ENCODE measurements around the gene CHRNE. TPM values are rescaled to one million over a fixed set of nuclear protein-coding genes. Genes with fewer than 3 reads are reported as not detected.
"Not testable (repeated sequence)": the region's sequence is repeated elsewhere in the genome, so short reads cannot be mapped to it uniquely, and the experiment has no call there.

Gene CHRNE
- polyA plus RNA-seq, 1 donor, result 3.3 TPM

DNA sequence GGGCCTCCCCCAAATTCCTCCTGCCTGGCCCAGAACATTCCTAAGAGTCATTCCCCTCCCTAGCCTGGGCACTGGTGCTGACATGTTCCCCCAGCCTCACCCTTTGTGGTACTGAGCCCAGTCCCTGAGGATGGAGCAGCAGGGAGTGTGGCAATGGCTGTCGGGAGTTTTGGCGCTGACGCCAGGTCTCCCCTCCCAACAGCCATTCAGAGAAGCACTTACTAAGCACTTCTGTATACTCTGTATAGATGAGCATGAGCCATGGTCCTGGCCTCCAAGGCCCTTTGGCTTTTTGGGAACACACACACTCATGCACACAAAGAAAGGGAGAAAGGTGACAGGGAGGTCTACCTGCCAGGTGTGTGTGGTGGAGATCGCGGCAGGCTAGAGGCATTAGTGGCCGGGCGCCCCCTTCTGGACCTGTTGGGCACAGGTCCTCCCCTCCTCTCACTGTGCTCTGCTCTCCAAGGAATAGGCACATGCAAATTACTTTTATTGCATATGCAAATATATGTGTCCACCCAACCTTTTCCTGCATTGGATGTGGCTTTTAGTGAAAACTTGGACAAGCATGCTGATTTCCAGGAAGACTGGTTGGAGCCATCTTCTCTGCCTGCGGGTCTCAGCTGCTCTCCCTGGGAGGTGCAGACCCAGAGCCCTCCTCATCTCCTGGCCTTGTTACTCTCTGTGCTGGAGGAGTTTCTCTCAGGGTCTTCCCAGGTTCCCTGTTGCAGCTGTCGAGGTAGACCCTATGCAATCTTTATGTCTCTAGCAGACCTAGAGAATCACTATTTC is 20.9 kb downstream of the CHRNE start:
- no peak for DNase-seq

DNA sequence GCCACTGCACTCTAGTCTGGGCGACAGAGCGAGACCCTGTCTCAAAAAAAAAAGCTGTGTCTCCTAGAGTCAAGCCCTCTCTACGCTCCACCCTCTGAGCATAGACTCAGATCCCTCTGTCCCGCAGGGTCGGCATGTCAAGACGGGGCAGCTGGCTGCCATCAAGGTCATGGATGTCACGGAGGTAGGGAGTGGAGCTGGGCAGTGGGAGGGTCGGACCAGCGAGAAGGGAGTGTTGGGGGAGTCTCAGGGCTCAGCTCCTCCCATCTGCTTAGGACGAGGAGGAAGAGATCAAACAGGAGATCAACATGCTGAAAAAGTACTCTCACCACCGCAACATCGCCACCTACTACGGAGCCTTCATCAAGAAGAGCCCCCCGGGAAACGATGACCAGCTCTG is 22.0 kb downstream of the CHRNE start:
- no peak for DNase-seq

DNA sequence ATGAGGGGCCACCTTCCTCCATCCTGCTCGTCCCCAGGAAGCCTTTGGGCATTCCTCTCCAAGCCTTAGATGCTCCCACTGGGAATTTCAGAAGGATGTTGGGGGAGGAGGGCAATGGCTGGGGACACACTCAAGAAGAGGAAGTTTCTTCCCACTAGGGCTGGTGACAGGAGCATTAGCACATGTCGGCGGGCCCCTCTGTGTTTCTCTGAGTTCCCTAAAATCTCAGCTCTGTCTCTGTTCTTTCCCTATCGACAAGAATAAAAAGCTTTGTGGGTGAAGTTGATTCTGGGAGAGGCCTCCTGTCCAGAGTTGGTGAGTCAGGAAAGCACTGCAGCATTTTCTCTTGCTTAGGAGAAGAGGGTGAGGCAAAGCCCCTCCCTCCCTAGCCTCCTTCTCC is 23.3 kb downstream of the CHRNE start:
- DNase-seq, result no peak

DNA sequence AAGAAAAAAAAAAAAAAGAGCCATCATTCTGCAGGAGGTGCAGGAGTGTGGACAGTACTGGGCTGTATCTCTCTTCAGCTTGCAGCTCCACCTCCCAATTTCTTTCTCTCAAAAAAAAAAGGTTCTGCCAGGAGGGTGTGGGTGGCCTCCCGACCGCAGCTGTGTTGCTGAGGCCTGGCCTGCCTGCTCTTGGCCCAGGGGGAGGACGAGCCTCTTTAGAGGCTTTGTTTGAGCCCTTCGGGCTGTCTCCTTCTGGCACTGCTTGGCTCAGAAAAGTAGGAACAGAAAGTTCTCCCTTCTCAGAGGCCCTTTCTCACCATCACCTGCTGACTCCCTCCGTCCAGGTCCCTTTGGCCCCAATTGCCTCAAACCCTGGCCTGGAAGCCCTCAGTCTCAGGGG is 25.8 kb downstream of the CHRNE start:
- no peak for DNase-seq

DNA sequence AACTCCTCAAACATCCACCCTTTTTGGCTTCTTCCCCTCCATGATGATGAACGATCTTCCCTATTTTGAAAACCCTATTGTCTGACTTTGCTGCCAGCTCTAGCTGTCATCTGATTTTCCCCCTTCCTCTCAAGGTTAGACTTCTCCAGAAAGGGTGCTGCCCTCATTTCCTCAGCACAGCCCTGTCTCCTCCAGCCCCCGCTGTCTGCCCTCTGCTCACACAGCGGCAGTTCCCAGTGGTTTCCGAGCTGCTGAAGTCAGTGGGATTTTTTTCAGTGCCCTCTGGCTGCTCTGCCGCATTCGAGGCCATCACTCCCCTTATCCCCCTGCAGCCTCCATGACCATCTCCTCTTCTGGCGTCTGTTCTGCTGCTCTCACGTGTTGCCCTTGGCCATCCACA is 30.1 kb downstream of the CHRNE start:
- DNase-seq, result no peak

DNA sequence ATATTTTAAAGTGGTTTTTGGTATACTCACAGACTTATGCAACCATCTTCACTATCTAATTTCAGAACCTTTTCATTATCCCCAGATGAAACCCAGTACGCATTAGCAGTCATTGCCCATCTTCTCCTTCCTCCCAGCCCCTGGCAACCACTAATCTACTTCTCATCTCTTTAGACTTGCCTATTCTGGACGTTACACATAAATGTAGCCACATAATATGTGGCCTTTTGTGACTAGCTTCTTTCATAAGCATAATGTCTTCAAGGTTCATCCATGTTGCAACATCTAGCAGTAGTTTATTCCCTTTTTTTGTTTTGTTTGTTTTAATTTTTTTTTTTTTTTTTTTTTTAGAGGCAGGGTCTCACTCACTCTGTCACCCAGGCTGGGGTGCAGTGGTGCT is 32.0 kb downstream of the CHRNE start:
- DNase-seq, result no peak

DNA sequence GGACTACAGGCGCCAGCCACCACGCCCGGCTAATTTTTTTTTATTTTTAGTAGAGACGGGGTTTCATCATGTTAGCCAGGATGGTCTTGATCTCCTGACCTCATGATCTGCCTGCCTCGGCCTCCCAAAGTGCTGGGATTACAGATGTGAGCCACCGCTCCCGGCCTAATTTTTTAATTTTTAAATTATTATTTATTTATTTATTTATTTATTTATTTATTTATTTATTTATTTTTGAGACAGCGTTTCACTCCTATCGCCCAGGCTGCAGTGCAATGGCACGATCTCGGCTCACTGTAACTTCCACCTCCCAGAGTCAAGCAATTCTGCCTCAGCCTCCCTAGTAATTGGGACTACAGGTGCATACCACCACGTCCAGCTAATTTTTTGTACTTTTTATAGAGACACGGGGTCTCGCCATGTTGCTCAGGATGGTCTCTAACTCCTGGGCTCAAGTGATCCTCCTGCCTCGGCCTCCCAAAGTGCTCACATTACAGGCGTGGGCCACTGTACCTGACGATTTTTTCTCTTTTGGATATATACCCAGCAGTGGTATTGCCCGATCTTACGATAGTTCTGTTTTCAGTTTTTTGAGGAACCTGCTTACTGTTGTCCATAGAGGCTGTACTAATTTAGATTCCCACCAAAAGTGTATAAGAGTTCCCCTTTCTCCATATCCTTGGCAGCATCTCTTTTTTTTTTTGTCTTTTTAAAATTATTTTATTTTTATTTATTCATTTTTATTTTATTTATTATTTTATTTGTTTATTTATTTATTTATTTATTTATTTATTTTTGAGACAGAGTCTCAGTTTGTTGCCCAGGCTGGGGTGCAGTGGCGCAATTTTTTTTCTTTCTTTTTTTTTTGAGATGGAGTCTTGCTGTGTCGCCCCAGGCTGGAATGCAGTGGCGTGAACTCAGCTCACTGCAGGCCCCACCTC is 33.6 kb downstream of the CHRNE start:
- DNase-seq, result not testable (repeated sequence)

DNA sequence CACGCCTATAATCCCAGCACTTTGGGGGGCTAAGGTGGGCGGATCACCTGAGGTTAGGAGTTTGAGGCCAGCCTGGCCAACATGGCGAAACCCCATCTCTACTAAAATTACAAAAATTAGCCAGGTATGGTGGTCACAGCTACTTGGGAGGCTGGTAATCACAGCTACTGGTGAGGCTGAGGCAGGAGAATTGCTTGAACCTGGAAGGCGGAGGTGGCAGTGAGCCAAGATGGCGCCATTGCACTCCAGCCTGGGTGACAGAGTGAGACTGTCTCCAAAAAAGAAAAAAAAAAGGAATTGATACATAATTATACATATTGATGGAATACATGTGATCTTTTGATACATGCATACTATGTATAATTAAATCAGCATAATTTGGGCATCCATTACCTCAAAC is 35.4 kb downstream of the CHRNE start:
- DNase-seq, result not testable (repeated sequence)

DNA sequence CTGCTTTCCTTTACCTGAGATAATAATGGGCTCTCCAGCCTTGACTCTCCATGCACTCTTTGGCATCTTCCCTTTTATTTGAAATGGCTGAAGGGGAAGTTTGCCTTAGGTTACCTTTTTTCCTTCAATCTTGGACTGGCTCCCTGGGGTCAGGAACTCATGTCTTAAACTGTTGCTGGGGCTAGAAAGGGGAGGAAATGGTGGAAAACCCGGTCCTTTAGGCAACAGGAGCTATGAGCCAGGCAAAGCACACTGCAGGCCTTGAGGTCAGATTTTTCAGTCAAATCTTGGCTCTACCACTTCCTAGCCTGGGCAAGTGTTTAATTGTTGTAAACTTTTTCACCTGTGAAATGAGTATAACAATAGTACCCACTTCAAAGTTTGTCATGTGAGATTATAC is 39.6 kb downstream of the CHRNE start:
- DNase-seq, result no peak

DNA sequence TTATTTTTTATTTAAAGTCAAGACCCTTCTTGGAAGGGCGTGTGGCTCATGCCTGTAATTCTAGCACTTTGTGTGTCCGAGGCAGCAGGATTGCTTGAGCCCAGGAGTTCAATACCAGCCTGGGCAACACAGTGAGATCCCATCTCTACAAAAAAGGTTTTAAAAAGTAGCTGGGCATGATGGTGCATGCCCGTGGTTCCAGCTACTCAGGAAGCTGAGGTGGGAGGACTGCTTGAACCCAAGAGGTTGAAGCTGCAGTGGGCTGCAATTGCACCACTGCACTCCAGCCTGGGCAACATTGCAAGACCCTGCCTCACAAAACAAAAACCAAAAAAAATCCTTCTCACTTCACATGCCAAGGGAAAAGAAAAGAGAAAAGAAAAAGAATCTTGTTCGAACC is 40.2 kb downstream of the CHRNE start:
- no peak for DNase-seq

DNA sequence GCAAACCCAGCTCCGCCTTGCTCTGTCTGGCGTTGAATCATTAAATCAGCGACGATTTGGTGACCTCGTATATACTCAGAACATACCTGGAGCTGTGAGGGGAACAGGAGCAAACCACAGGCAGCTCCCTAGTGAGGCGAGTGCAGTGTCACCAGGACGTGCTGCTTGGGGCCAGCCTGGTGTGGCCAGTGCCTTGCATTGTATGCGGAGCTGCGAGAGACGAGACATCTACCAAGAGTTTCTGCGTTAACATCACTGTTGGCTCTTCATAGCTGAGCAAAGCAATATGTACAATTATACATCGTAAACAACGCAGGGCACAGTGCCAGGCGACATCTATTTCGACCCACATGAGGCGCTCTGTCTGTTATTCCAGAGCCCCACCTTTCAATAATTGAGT is 41.8 kb downstream of the CHRNE start:
- no peak for DNase-seq

DNA sequence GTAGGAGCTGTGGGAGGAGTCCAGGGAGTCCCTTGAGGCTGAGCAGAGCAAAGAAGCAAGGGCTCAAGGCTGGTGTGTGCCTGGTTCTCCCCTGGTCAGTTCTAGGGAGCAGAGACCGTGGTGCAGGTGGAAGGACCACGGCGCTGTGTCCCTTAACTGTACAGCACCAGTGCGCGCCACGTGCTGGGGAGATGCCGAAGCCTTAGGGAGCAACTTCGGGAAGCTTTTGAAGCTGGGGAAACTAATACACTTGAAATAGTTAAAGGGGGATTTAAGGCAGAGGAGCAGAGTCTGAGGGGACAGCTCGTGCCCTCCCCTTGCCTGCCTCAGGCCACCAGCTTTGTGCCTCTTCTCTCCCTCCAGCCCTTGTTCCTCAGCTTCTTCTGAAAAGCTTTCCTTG is 42.2 kb downstream of the CHRNE start:
- DNase-seq, result no peak

DNA sequence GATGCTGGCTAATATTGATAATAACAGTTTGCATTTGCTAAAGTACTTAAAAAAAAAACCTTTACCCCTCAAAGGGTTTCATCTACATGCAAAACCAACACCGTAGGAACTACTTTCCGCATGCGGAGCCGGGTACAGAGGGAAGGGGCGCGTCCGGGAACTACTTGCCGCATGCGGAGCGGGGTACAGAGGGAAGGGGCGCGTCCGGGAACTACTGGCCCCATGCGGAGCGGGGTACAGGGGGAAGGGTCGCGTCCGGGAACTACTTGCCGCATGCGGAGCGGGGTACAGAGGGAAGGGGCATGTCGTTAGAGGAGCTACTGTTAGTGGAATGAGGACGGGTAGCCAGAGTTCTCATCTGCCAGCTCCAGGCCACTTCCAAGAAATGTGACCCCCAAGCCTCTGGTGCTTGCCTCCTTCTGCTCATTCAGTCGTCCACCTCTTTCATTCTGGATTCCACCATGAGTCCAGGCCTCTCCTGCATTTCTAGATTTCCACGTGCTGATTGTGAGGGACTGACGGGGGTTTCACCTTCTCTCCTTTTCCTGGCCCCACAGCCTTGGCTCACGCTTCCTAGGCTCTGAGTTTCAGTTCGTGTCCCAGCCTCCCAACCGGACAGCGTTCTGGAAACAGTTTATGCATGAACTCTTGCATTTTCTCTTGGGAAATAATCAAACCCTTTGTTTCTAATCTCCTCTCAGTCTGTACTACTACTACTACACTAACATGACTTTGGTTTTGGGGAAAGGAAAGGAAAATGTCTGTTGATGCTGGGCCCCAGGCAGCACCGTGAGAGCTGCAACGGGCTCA is 42.9 kb downstream of the CHRNE start:
- DNase-seq, result peak; percentile 52

DNA sequence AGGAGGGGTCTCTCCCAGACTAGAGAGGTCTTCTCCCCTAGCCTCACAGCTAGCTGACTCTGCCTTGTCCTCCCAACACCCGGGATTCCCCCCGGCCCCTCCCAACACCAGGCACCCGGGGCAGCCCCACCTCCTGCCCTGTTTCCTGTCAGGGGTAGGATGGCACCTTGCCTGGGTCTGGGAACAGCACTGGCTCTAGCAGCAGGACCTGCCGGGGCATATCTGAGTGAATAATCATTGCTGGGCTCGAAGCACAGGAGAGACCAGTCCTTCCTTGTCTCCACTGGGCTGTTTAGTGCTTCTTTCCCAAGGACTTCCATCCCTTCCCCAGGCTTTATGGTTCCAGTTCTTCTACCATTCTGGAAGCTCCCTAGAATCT is 44.0 kb downstream of the CHRNE start:
- DNase-seq, result no peak

DNA sequence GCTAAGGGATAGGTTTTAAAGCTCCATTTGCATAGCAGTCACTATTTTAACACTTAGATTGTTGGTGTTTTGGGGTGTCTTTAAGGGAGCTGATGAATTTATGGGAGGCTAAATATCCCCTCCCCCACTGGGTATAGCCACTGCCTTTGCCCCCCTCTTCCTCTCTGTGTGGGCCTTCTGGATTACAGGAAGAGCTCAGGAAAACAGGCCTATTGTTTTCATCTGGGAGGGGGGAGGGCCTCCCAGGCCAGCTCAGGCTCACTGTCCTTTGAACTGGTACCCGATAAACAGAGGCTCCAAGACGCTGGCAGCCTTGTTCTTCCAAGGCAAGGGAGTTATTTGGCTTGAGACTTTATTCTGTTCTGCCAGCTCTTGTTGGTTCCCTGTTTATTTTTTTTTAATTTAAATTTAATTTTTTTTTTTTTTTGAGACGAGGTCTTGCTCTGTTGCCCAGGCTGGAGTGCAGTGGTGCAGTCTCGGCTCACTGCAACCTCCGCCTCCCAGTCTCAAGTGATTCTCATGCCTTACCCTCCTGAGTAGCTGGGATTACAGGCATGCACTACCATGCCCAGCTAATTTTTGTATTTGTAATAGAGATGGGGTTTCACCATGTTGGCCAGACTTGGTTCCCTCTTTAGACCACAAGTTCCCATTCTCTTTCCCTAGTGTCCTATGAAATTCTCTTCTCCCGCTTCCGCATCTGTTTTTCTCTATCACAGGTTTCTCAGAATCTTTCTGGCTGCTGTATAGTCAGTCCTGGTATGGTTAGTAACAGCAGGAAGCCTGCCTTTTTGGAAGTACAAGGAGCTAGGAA is 44.6 kb downstream of the CHRNE start:
- DNase-seq, result no peak

DNA sequence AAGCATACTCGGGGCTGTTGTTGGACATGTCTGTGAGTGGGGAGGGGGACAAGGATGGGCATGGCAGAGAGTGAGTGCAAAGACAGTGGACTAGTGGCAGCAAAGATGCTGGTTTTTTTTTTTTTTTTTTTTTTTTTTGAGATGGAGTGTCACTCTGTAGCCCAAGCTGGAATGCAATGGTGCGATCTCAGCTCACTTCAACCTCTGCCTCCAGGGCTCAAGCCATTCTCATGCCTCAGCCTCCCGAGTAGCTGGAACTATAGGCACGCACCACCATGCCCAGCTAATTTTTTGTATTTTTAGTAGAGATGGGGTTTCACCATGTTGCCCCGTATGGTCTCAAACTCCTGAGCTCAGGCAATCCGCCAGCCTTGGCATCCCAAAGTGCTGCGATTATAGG is 45.6 kb downstream of the CHRNE start:
- not testable (repeated sequence) for DNase-seq

DNA sequence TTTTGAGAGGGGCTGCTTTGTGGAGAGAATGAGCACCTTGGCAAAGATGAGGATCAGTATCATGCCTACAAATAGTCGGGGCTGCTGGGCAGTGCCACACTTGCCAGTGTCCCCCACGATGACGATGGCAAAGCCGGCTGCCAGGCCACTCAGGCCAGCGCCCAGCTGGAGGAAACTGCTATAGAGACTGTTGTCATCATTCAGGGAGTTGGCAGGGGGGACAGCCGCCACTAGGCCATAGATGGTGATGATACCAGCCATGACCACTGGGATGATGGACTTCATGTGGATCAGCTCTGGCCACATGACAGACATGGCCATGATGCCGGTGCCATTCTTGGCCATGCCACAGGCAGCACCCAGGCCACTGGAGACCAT is 46.0 kb downstream of the CHRNE start:
- DNase-seq, result no peak

DNA sequence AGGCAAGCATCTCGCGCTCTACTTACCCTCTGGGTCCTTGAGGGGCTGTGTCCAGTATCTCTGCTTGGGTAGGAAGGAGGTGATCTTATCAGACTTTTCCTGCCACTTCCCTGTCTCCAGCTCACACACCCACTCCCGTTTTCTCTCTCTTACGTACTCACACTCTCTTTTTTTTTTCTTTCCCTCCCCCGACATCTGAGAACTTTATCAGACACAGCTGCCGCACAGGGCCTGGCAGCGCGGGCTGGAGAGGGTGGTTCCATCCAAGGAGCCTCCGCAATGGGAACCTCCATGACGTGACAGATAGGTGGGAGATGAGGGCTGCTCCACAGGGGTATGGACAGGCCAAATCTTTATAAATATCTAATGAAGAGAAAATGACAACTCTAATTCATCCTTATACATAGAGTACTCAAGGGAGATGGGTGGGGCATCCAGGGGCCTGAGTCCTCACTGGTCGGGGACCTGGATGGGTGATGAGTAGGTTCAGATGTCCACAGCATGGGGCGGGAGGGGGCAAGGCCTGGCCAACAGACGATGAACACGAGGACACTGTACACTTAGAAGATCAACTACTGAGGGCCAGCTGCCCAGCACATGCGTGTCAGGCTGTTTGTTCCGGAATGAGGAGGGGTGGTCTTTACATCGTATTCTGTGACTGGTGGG is 46.5 kb downstream of the CHRNE start:
- no peak for DNase-seq

DNA sequence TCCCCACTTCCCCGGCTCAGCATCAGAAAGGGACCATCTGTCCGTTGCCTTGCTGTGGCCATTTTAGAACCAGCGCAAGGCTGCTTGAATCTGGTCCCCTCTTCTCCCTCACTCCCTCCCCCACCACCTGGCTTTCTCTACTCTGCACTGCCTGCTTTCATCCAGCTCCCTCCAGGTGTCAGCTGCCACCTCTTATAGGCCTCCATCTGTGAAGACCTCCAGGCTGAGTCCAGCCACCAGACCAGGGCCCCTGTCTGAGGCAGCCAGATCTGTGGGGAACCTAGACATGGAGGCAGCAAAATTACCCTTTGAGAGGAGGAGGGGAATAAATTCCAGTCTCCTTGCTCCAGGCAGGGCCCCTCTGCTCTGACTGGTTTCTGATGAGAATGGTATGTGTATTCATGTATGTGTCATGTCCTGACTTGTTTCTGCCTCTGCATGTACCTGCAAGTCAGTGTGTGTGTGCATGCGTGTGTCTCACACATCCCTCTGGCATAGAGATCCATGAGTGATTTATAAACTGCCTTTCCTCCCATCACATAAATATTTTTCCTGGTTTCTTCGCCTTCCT is 48.7 kb downstream of the CHRNE start:
- DNase-seq, result no peak

DNA sequence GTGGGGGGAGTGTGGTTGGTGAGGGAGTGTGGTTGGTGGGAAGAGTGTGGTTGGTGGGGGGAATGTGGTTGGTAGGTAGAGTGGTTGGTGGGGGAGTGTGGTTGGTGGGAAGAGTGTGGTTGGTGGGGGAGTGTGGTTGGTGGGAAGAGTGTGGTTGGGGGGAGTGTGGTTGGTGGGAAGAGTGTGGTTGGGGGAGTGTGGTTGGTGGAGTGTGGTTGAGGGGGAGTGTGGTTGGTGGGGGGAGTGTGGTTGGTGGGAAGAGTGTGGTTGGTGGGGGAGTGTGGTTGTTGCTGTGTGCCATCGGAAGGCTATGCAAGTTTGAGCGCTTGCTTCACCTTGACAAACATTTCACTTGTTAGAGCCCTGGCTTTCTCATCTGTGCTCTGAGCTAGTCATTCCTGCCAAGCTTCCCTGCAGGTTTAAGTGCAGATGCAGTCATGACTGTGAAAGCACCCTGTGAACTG is 49.7 kb downstream of the CHRNE start:
- no peak for DNase-seq

DNA sequence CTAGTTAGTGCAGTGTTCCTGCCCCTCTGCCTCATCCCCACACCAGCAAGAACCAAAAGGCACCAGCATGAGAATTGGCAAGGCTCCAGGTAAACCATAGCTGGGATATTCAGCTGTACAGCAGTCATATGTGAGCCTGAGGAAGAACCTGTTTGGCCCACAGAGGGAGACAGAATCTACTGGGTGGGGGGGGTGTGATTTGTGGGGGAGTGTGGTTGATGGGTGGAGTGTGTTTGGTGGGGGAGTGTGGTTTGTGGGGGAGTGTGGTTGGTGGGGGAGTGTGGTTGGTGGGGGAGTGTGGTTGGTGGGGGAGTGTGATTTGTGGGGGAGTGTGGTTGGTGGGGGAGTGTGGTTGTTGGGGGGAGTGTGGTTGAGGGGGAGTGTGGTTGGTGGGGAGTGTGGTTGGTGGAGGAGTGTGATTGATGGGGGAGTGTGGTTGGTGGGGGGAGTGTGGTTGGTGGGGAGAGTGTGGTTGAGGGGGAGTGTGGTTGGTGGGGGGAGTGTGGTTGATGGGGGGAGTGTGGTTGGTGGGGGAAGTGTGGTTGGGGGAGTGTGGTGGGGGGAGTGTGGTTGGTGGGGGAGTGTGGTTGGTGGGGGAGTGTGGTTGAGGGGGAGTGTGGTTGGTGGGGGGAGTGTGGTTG is 50.2 kb downstream of the CHRNE start:
- DNase-seq, result no peak
